Activated CD8-positive, alpha-beta memory T cell treated with anti-CD3 and anti-CD28 coated beads, Interleukin-2, amount 50 U/mL, for 48 hours (primary cell): ENCODE measurements around the gene SCARB2.
"Not testable (repeated sequence)": the region's sequence is repeated elsewhere in the genome, so short reads cannot be mapped to it uniquely, and the experiment has no call there.

Experiments used
- DNase-seq: peaks from one replicate; pipeline ENCODE4 v3.0.0-alpha.2; 2020

Gene SCARB2

GRCh38 chr4:76213415-76214176 lies at the start of gene SCARB2:
Gene SCARB2 (minus strand): TSS chr4:76213824. CDS start chr4:76213543, 281 bp downstream.
- peak; percentile 81 for DNase-seq

GRCh38 chr4:76260571-76260970 lies 46.9 kb upstream of the SCARB2 start:
- no peak for DNase-seq

- DNase-seq = no peak
These were observed 44.2 kb upstream of the SCARB2 start for GRCh38 chr4:76257824-76258223.

- DNase-seq = no peak
These were observed 43.3 kb upstream of the SCARB2 start for GRCh38 chr4:76256968-76257367.

GRCh38 chr4:76256032-76256431 lies 42.4 kb upstream of the SCARB2 start:
- DNase-seq = no peak

GRCh38 chr4:76253511-76253910 lies 39.9 kb upstream of the SCARB2 start:
- no peak for DNase-seq

- no peak for DNase-seq
These were observed 38.6 kb upstream of the SCARB2 start for GRCh38 chr4:76252271-76252653.

GRCh38 chr4:76251441-76252270 lies 38.0 kb upstream of the SCARB2 start, which contains the start of gene FAM47E:
Gene FAM47E (plus strand): TSS chr4:76251721. CDS start chr4:76251747, 26 bp downstream.
- peak; percentile 57 for DNase-seq

GRCh38 chr4:76250962-76251361 lies 37.3 kb upstream of the SCARB2 start:
- DNase-seq = no peak

- no peak for DNase-seq
These were observed 33.2 kb upstream of the SCARB2 start for GRCh38 chr4:76246852-76247251.

- DNase-seq = no peak
These were observed 32.4 kb upstream of the SCARB2 start for GRCh38 chr4:76246025-76246424.

GRCh38 chr4:76243877-76244276 lies 30.3 kb upstream of the SCARB2 start:
- DNase-seq = not testable (repeated sequence)

- DNase-seq = no peak
These were observed 26.6 kb upstream of the SCARB2 start for GRCh38 chr4:76240236-76240635.

GRCh38 chr4:76238701-76239100 lies 25.1 kb upstream of the SCARB2 start:
- DNase-seq = no peak

- DNase-seq = no peak
These were observed 24.6 kb upstream of the SCARB2 start for GRCh38 chr4:76238236-76238635.

GRCh38 chr4:76235915-76236314 lies 22.3 kb upstream of the SCARB2 start:
- DNase-seq = no peak

GRCh38 chr4:76235407-76235806 lies 21.8 kb upstream of the SCARB2 start:
- DNase-seq = no peak

GRCh38 chr4:76234679-76235044 lies 21.0 kb upstream of the SCARB2 start:
- DNase-seq = no peak

- DNase-seq = no peak
These were observed 20.5 kb upstream of the SCARB2 start for GRCh38 chr4:76233967-76234678.

- DNase-seq = no peak
These were observed 19.9 kb upstream of the SCARB2 start for GRCh38 chr4:76233529-76233928.

- no peak for DNase-seq
These were observed 19.5 kb upstream of the SCARB2 start for GRCh38 chr4:76233083-76233482.

GRCh38 chr4:76232681-76233080 lies 19.1 kb upstream of the SCARB2 start:
- DNase-seq = no peak

GRCh38 chr4:76226418-76226817 lies 12.8 kb upstream of the SCARB2 start:
- no peak for DNase-seq

- DNase-seq = no peak
These were observed 10.5 kb upstream of the SCARB2 start for GRCh38 chr4:76224171-76224570.
